A673 (cell line): ENCODE measurements around the gene CCL11.

Experiments
- EZH2 ChIP-seq: fragments of 200-600 bp; sonication (generic); IDR thresholded peaks from 2 replicates; pipeline ENCODE4 v1.6.1; 2017; ENCODE audit warnings: borderline replicate concordance, low read depth, mild to moderate bottlenecking, mixed read lengths, antibody characterized with exemption, low read length; ENCODE audit not compliant: poor library complexity, severe bottlenecking
- TF ChIP-seq, protein P1 (sequence below): fragments of 300-800, 200-600 bp; sonication (generic); conservative IDR thresholded peaks from 2 replicates; pipeline ENCODE4 v1.5.1; 2017; ENCODE audit warnings: low read depth, mild to moderate bottlenecking, antibody characterized with exemption, low read length, moderate library complexity, mixed read lengths

- TF ChIP-seq, protein P1, sequence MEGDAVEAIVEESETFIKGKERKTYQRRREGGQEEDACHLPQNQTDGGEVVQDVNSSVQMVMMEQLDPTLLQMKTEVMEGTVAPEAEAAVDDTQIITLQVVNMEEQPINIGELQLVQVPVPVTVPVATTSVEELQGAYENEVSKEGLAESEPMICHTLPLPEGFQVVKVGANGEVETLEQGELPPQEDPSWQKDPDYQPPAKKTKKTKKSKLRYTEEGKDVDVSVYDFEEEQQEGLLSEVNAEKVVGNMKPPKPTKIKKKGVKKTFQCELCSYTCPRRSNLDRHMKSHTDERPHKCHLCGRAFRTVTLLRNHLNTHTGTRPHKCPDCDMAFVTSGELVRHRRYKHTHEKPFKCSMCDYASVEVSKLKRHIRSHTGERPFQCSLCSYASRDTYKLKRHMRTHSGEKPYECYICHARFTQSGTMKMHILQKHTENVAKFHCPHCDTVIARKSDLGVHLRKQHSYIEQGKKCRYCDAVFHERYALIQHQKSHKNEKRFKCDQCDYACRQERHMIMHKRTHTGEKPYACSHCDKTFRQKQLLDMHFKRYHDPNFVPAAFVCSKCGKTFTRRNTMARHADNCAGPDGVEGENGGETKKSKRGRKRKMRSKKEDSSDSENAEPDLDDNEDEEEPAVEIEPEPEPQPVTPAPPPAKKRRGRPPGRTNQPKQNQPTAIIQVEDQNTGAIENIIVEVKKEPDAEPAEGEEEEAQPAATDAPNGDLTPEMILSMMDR = no peak
- no peak for TF ChIP-seq EZH2
Measured at GRCh38 chr17:34287875-34288274, 2.3 kb downstream of the CCL11 start.
